ENCODE measurements around the gene PRKN. TPM values are rescaled to one million over a fixed set of nuclear protein-coding genes. Genes with fewer than 3 reads are reported as not detected.

Gene PRKN
- total RNA-seq, 1 experiment from 2014 or later, result 2.0 TPM

GRCh38 chr6:161462148-161462547 is 1265.4 kb downstream of the PRKN start:
- Histone ChIP-seq H4K20me1 (ENCODE audit: control insufficient read depth, insufficient read depth, insufficient read length) (no peaks in the 10 kb centered on the region), H3K4me2 (ENCODE audit: insufficient read depth, insufficient read length, low read length) (no peak overlapping the region), H2BK20ac (ENCODE audit: low read depth, low read length, poor library complexity, severe bottlenecking) (no peak overlapping the region), H3K18ac (ENCODE audit: insufficient read length, low read depth, low read length) (no peak overlapping the region), H3K9ac (ENCODE audit: extremely low read depth, insufficient read length, low read length) (no peak overlapping the region), H4K5ac (ENCODE audit: insufficient read length, low read depth, low read length) (no peak overlapping the region), H3K14ac (ENCODE audit: insufficient read depth, low read length) (no peak overlapping the region), H3K79me2 (ENCODE audit: insufficient read depth, low read length) (no peaks in the 10 kb centered on the region), H3K4me1 (ENCODE audit: insufficient read depth, low read length) (no peaks in the 10 kb centered on the region), H2BK15ac (ENCODE audit: low read depth, low read length) (no peak overlapping the region), H2BK5ac (ENCODE audit: insufficient read length, low read length) (no peak overlapping the region), H3K23ac (ENCODE audit: insufficient read length, low read depth, low read length) (no peak overlapping the region), H3K27me3 (ENCODE audit: insufficient read depth, low read length) (no peaks in the 10 kb centered on the region), H3K23me2 (ENCODE audit: insufficient read length, low read depth, low read length, poor library complexity, severe bottlenecking) (no peaks in the 10 kb centered on the region), H3T11ph (ENCODE audit: low read length) (no peak overlapping the region), H2AK5ac (ENCODE audit: insufficient read length, low read length) (no peak overlapping the region), H3K56ac (ENCODE audit: insufficient read length, low read depth, low read length) (no peak overlapping the region), H2BK120ac (ENCODE audit: low read depth, low read length, poor library complexity, severe bottlenecking) (no peak overlapping the region), H4K91ac (ENCODE audit: insufficient read length, low read depth, low read length) (no peak overlapping the region), H3K4ac (ENCODE audit: low read depth, low read length) (no peak overlapping the region), H4K8ac (replicated peaks; ENCODE audit: insufficient read length, low read depth, low read length) (no peak overlapping the region), H3K27ac (ENCODE audit: insufficient read length, low read depth, low read length) (no peak overlapping the region), H3K79me1 (ENCODE audit: insufficient read depth, low read depth, low read length, poor library complexity, severe bottlenecking) (no peaks in the 10 kb centered on the region), H3K9me3 (ENCODE audit: control insufficient read depth, low read depth, low read length) (no peaks in the 10 kb centered on the region), H2AFZ (ENCODE audit: low read length) (no peak overlapping the region), H2BK12ac (ENCODE audit: insufficient read length, low read depth, low read length) (no peak overlapping the region)
- no peak overlapping the region for H3K4me3 Mint-ChIP-seq
- H3K4me1 Mint-ChIP-seq, result no peaks in the 10 kb centered on the region
- no peaks in the 10 kb centered on the region; a peak in 1 of 7 replicates for H3K36me3 Mint-ChIP-seq (ENCODE audit: insufficient read depth in 1 of 3, low read depth in 3 of 3)
- TF ChIP-seq, protein P1, sequence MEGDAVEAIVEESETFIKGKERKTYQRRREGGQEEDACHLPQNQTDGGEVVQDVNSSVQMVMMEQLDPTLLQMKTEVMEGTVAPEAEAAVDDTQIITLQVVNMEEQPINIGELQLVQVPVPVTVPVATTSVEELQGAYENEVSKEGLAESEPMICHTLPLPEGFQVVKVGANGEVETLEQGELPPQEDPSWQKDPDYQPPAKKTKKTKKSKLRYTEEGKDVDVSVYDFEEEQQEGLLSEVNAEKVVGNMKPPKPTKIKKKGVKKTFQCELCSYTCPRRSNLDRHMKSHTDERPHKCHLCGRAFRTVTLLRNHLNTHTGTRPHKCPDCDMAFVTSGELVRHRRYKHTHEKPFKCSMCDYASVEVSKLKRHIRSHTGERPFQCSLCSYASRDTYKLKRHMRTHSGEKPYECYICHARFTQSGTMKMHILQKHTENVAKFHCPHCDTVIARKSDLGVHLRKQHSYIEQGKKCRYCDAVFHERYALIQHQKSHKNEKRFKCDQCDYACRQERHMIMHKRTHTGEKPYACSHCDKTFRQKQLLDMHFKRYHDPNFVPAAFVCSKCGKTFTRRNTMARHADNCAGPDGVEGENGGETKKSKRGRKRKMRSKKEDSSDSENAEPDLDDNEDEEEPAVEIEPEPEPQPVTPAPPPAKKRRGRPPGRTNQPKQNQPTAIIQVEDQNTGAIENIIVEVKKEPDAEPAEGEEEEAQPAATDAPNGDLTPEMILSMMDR (conservative IDR thresholded peaks at IDR 0.05), result no peak
- no peak overlapping the region for H3K27ac Mint-ChIP-seq
- peaks cover 0 to 2% of the 10 kb centered on the region in 2 experiments; a peak in 2 of 5 replicates for H3K9me3 Mint-ChIP-seq
- no peak for DNase-seq
- 0 out of 2 replicates have a peak, but pooled peaks cover 2% of the 10 kb centered on the region for H3K27me3 Mint-ChIP-seq (ENCODE audit: low read depth)
- no CpG with 5 or more reads among the region's 2 CpGs for WGBS (ENCODE audit: extremely low coverage, insufficient read length, low lambda C conversion rate)
